Activated B cell treated with CpG ODN at 0.5 μM for 24 hours (primary cell): ENCODE results near the gene C21orf91. TPM values are rescaled to one million over a fixed set of nuclear protein-coding genes. Genes with fewer than 3 reads are reported as not detected.

Source experiments
- ATAC-seq: fragments of 200-7000 bp; cut with Tn5 transposase; one replicate; pipeline ENCODE4 v1.10.0; 2021; ENCODE audit warnings: low read depth, mild to moderate bottlenecking, moderate library complexity
- CTCF ChIA-PET: fragments of 350-600 bp; sonication (Branson Sonifier 250); formaldehyde crosslinking; loops from one replicate; lab custom pipeline; 2021; ENCODE audit warnings: antibody characterized with exemption; lab: Charles Lee
- POLR2A ChIA-PET: fragments of 350-600 bp; sonication (Branson Sonifier 250); formaldehyde crosslinking; loops from one replicate; lab custom pipeline; 2021; ENCODE audit warnings: antibody characterized with exemption; lab: Charles Lee
- DNase-seq: peaks from one replicate; pipeline ENCODE4 v3.0.0; 2022
- H3K27ac Mint-ChIP-seq: one replicate; pipeline ENCODE4 v1.8.0; 2020; ENCODE audit warnings: mixed read lengths
- H3K27me3 Mint-ChIP-seq: one replicate; pipeline ENCODE4 v1.8.0; 2021; ENCODE audit warnings: mixed read lengths
- H3K36me3 Mint-ChIP-seq: one replicate; pipeline ENCODE4 v1.8.0; 2021; ENCODE audit warnings: low read depth, mixed read lengths
- H3K4me1 Mint-ChIP-seq: one replicate; pipeline ENCODE4 v1.8.0; 2021; ENCODE audit warnings: mixed read lengths
- H3K4me3 Mint-ChIP-seq: one replicate; pipeline ENCODE4 v1.8.0; 2020; ENCODE audit warnings: mild to moderate bottlenecking, mixed read lengths
- H3K9me3 Mint-ChIP-seq: one replicate; pipeline ENCODE4 v1.8.0; 2020; ENCODE audit warnings: mixed read lengths
- intact Hi-C: fragments of 100-400 bp; cut with micrococcal nuclease; formaldehyde crosslinking; loops from one replicate; pipeline ENCODE4 v1.15.1; 2024
- total RNA-seq: library from RNA; stranded (reverse); gene quantifications from 2 replicates; pipeline ENCODE4 v1.2.3, GENCODE V29; 2022
- TF ChIP-seq, protein P1 (sequence below): fragments of 200-600 bp; IDR thresholded peaks from one replicate; pipeline ENCODE4 v1.8.0; 2022; ENCODE audit warnings: antibody characterized with exemption, mild to moderate bottlenecking

Gene C21orf91
- total RNA-seq, 1 donor from 2014 or later, result 34.2 TPM

- TF ChIP-seq, protein P1, sequence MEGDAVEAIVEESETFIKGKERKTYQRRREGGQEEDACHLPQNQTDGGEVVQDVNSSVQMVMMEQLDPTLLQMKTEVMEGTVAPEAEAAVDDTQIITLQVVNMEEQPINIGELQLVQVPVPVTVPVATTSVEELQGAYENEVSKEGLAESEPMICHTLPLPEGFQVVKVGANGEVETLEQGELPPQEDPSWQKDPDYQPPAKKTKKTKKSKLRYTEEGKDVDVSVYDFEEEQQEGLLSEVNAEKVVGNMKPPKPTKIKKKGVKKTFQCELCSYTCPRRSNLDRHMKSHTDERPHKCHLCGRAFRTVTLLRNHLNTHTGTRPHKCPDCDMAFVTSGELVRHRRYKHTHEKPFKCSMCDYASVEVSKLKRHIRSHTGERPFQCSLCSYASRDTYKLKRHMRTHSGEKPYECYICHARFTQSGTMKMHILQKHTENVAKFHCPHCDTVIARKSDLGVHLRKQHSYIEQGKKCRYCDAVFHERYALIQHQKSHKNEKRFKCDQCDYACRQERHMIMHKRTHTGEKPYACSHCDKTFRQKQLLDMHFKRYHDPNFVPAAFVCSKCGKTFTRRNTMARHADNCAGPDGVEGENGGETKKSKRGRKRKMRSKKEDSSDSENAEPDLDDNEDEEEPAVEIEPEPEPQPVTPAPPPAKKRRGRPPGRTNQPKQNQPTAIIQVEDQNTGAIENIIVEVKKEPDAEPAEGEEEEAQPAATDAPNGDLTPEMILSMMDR, result no peak
- ATAC-seq, result no peak
- no peaks in the 10 kb centered on the region for H3K9me3 Mint-ChIP-seq
- no peak overlapping the region for H3K27ac Mint-ChIP-seq
- H3K36me3 Mint-ChIP-seq, result peaks cover 44% of the 10 kb centered on the region
- no peak for DNase-seq
- H3K4me3 Mint-ChIP-seq, result no peak overlapping the region
- no peaks in the 10 kb centered on the region for H3K27me3 Mint-ChIP-seq
- H3K4me1 Mint-ChIP-seq, result peaks cover 48% of the 10 kb centered on the region
- intact Hi-C loops, result loop anchor here (1.0 kb wide), 1 partner anchor 9 kb away; no protein-coding TSS in a partner anchor
- CTCF ChIA-PET, result interaction anchor here (0.9 to 1.3 kb wide), 2 partner anchors 106 to 126 kb away, joined by 3 to 6 read pairs; no protein-coding TSS in a partner anchor
- POLR2A ChIA-PET, result interaction anchor here (3.2 kb wide), 1 partner anchor 20 kb away, joined by 16 read pairs; the partner anchor contains the start of gene C21orf91
Observed at GRCh38 chr21:17798796-17799195, 20.4 kb downstream of the C21orf91 start.

DNA sequence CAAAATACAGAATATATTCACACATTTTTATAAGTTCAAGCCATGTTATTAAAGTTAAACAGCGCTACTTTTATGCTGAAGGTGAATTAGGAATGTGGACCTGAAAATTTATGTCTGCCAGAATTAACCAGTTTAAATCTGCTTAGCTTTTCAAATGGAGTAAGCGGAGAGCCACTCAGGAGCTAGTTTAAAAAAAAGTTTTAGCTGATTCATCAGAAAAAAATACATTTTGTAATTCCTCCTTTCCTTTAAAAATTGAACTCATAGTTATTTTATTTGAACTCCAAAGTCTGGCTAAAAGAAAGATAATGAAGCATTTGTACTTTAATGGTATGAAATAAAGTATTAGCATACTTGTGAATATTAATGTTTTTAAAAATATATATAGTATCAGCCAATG lies 21.2 kb downstream of the C21orf91 start:
- Mint-ChIP-seq H3K4me1 (peaks cover 51% of the 10 kb centered on the region), H3K9me3 (no peaks in the 10 kb centered on the region), H3K36me3 (peaks cover 43% of the 10 kb centered on the region), H3K27ac (no peak overlapping the region), H3K4me3 (no peak overlapping the region), H3K27me3 (no peaks in the 10 kb centered on the region)
- TF ChIP-seq, protein P1, result no peak
- POLR2A ChIA-PET, result interaction anchor here (3.2 kb wide), 1 partner anchor 21 kb away, joined by 16 read pairs; the partner anchor contains the start of gene C21orf91
- DNase-seq (no peak), ATAC-seq (no peak)
- intact Hi-C loops, result no loop called here
- CTCF ChIA-PET, result interaction anchor here (1.3 kb wide), 1 partner anchor 106 kb away, joined by 3 read pairs; no protein-coding TSS in a partner anchor

GRCh38 chr21:17796503-17796902 lies 22.7 kb downstream of the C21orf91 start:
- H3K9me3 Mint-ChIP-seq, result no peaks in the 10 kb centered on the region
- POLR2A ChIA-PET, result no interaction called here
- ATAC-seq (no peak), DNase-seq (no peak)
- H3K27me3 Mint-ChIP-seq, result no peaks in the 10 kb centered on the region
- peaks cover 44% of the 10 kb centered on the region for H3K36me3 Mint-ChIP-seq
- peak overlapping the region; percentile 27 for H3K27ac Mint-ChIP-seq
- H3K4me3 Mint-ChIP-seq, result no peak overlapping the region
- intact Hi-C loops, result no loop called here
- CTCF ChIA-PET, result no interaction called here
- TF ChIP-seq, protein P1, result no peak
- peaks cover 47% of the 10 kb centered on the region for H3K4me1 Mint-ChIP-seq

GRCh38 chr21:17796037-17796403 lies 23.1 kb downstream of the C21orf91 start:
- Mint-ChIP-seq H3K27ac (peak overlapping the region; percentile 36), H3K4me3 (no peak overlapping the region), H3K27me3 (no peaks in the 10 kb centered on the region), H3K4me1 (peaks cover 47% of the 10 kb centered on the region), H3K9me3 (no peaks in the 10 kb centered on the region), H3K36me3 (peaks cover 47% of the 10 kb centered on the region)
- TF ChIP-seq, protein P1, result no peak
- ChIA-PET POLR2A (interaction anchor here (0.8 to 3.6 kb wide), 2 partner anchors 12 to 23 kb away, joined by 3 to 22 read pairs; partner anchors contain the start of gene C21orf91), CTCF (no interaction called here)
- no peak for DNase-seq
- intact Hi-C loops, result no loop called here
- no peak for ATAC-seq

GRCh38 chr21:17795146-17796036 lies 23.8 kb downstream of the C21orf91 start:
- H3K27me3 Mint-ChIP-seq, result no peaks in the 10 kb centered on the region
- H3K9me3 Mint-ChIP-seq, result no peaks in the 10 kb centered on the region
- ATAC-seq (no peak), DNase-seq (no peak)
- peaks cover 47% of the 10 kb centered on the region for H3K36me3 Mint-ChIP-seq
- CTCF ChIA-PET, result no interaction called here
- TF ChIP-seq, protein P1, result no peak
- peaks cover 48% of the 10 kb centered on the region for H3K4me1 Mint-ChIP-seq
- intact Hi-C loops, result no loop called here
- peak overlapping the region; percentile 36 for H3K27ac Mint-ChIP-seq
- no peak overlapping the region for H3K4me3 Mint-ChIP-seq
- POLR2A ChIA-PET, result interaction anchor here (0.8 to 3.6 kb wide), 2 partner anchors 12 to 23 kb away, joined by 3 to 22 read pairs; partner anchors contain the start of gene C21orf91
